SKM-1 treated with dmso at 0.1 percent for 144 hours (cell line): ENCODE data around the gene ARFGAP1.
"Not testable (repeated sequence)": the region's sequence is repeated elsewhere in the genome, so short reads cannot be mapped to it uniquely, and the experiment has no call there.

Experiments
- DNase-seq: peaks from one replicate; lab custom pipeline; 2025; ENCODE audit not compliant: unreplicated experiment; lab: John Stamatoyannopoulos, UW

Gene ARFGAP1

GRCh38 chr20:63240004-63240403 lies 32.6 kb upstream of the ARFGAP1 start:
- DNase-seq: no peak

- no peak for DNase-seq
Observed at GRCh38 chr20:63241272-63241671, 31.3 kb upstream of the ARFGAP1 start.

- no peak for DNase-seq
Observed at GRCh38 chr20:63242736-63243135, 29.9 kb upstream of the ARFGAP1 start.

- no peak for DNase-seq
Observed at GRCh38 chr20:63243604-63244247, 28.9 kb upstream of the ARFGAP1 start.

- DNase-seq: no peak
Observed at GRCh38 chr20:63244468-63244867, 28.1 kb upstream of the ARFGAP1 start.

- DNase-seq: no peak
Observed at GRCh38 chr20:63246490-63247288, 25.9 kb upstream of the ARFGAP1 start.

- DNase-seq: no peak
Observed at GRCh38 chr20:63247671-63248228, 24.9 kb upstream of the ARFGAP1 start.

GRCh38 chr20:63248835-63249591 lies 23.6 kb upstream of the ARFGAP1 start:
- DNase-seq: no peak

- no peak for DNase-seq
Observed at GRCh38 chr20:63249891-63250290, 22.7 kb upstream of the ARFGAP1 start.

- not testable (repeated sequence) for DNase-seq
Observed at GRCh38 chr20:63251350-63251749, 21.3 kb upstream of the ARFGAP1 start.

GRCh38 chr20:63252284-63252711 lies 20.3 kb upstream of the ARFGAP1 start:
- no peak for DNase-seq

GRCh38 chr20:63253065-63253437 lies 19.6 kb upstream of the ARFGAP1 start:
- DNase-seq: no peak

- DNase-seq: no peak
Observed at GRCh38 chr20:63253438-63254231, 19.0 kb upstream of the ARFGAP1 start.

GRCh38 chr20:63254232-63254605 lies 18.4 kb upstream of the ARFGAP1 start, which contains the start of gene NKAIN4:
Gene NKAIN4, minus strand, starts transcription at chr20:63254463. Its CDS starts 13 bp downstream, at chr20:63254450.
- DNase-seq: no peak

GRCh38 chr20:63254606-63255384 lies 17.8 kb upstream of the ARFGAP1 start:
- DNase-seq: no peak

GRCh38 chr20:63255931-63256704 lies 16.5 kb upstream of the ARFGAP1 start:
- DNase-seq: no peak

- DNase-seq: no peak
Observed at GRCh38 chr20:63256954-63257353, 15.7 kb upstream of the ARFGAP1 start.

GRCh38 chr20:63257629-63258028 lies 15.0 kb upstream of the ARFGAP1 start:
- no peak for DNase-seq

GRCh38 chr20:63258781-63259180 lies 13.8 kb upstream of the ARFGAP1 start:
- DNase-seq: no peak
